ENCODE measurements around the gene PRKCE. TPM values are rescaled to one million over a fixed set of nuclear protein-coding genes. Genes with fewer than 3 reads are reported as not detected.

PRKCE gene
- total and polyA plus RNA-seq, 2 of the 8 experiments (the other 6 are each of a cell fraction or from before 2014, with no cell fraction given) = 0.54 to 2.1 TPM

- Histone ChIP-seq H2AFZ (ENCODE audit: low read length) (no peak overlapping the region), H3K23ac (ENCODE audit: insufficient read length) (no peak overlapping the region)
- WGBS, 2 experiments (ENCODE audit: extremely low coverage in 1 of 2, insufficient coverage in 1 of 2, insufficient read length in 1 of 2, insufficient replicate concordance in 2 of 2, low coverage in 1 of 2, low lambda C conversion rate in 2 of 2, missing lambda C conversion rate in 1 of 2) = 90% methylated on average over 6 of the region's 6 CpGs; no CpG with 5 or more reads in 1 of the 2 experiments
Observed at GRCh38 chr2:45707661-45708060, 56.2 kb downstream of the PRKCE start.

More at GRCh38 chr2:45707661-45708060, 56.2 kb downstream of the PRKCE start:
- Histone ChIP-seq H3K79me2 (ENCODE audit: control insufficient read depth in 1 of 2, insufficient read depth in 2 of 2, low read length in 2 of 2) (no peaks in the 10 kb centered on the region), H4K5ac (ENCODE audit: insufficient read length, low read depth, low read length) (no peak overlapping the region), H3K4me1 (replicated peaks in 1 of 4; ENCODE audit: control insufficient read depth in 3 of 4, insufficient read depth in 4 of 4, low read length in 3 of 4) (no peaks in the 10 kb centered on the region), H3K9me3 (ENCODE audit: insufficient read depth in 2 of 2, low read depth in 1 of 2, low read length in 1 of 2) (no peaks in the 10 kb centered on the region), H3K4me2 (ENCODE audit: insufficient read depth in 1 of 2, low read depth in 2 of 2, low read length in 2 of 2) (no peak overlapping the region), H3K27ac (ENCODE audit: low read depth, low read length) (no peak overlapping the region), H3K14ac (ENCODE audit: insufficient read length) (no peak overlapping the region), H4K91ac (replicated peaks; ENCODE audit: insufficient read length, low read length) (no peak overlapping the region), H2BK20ac (ENCODE audit: low read length) (no peak overlapping the region), H2BK15ac (ENCODE audit: low read length) (no peak overlapping the region), H3K27me3 (replicated peaks in 1 of 4; ENCODE audit: control insufficient read depth in 3 of 4, extremely low read depth in 1 of 4, insufficient read depth in 3 of 4, low read length in 3 of 4) (0 out of 7 replicates have a peak, but pooled peaks cover 0 to 2% (median 0%) of the 10 kb centered on the region in 4 experiments), H3K4ac (replicated peaks; ENCODE audit: insufficient read length, low read depth, low read length) (no peak overlapping the region), H3K79me1 (ENCODE audit: low read depth, low read length) (no peaks in the 10 kb centered on the region), H4K8ac (ENCODE audit: extremely low read depth, insufficient read depth, low read length) (no peak overlapping the region), H3K36me3 (ENCODE audit: control insufficient read depth in 2 of 4, insufficient read depth in 4 of 4, low read length in 3 of 4) (no peaks in the 10 kb centered on the region), H2BK5ac (ENCODE audit: low read depth, low read length) (no peak overlapping the region), H3K23me2 (ENCODE audit: low read depth, low read length) (no peaks in the 10 kb centered on the region), H3K56ac (replicated peaks; ENCODE audit: insufficient read length, low read depth, low read length) (no peak overlapping the region), H2AK5ac (ENCODE audit: low read depth, low read length) (no peak overlapping the region), H3K18ac (ENCODE audit: extremely low read depth, low read length) (no peak overlapping the region), H4K20me1 (replicated peaks in 1 of 2; ENCODE audit: control insufficient read depth in 1 of 2, insufficient read depth in 2 of 2, low read length in 2 of 2) (no peaks in the 10 kb centered on the region), H2BK120ac (replicated peaks; ENCODE audit: low read depth, low read length) (no peak overlapping the region), H3K9ac (replicated peaks in 1 of 4; ENCODE audit: extremely low read depth in 1 of 4, low read depth in 3 of 4, low read length in 3 of 4) (no peak overlapping the region), H3K4me3 (ENCODE audit: extremely low read depth in 1 of 4, insufficient read depth in 2 of 4, low read depth in 3 of 4, low read length in 4 of 4) (no peak overlapping the region), H2BK12ac (ENCODE audit: low read depth, low read length) (no peak overlapping the region)
- CTCF ChIA-PET (ENCODE audit: partially characterized antibody) = interaction anchor here (1.1 to 1.2 kb wide), 3 partner anchors 22 to 65 kb away, joined by 3 to 4 read pairs (median 3); no protein-coding TSS in a partner anchor
- TF ChIP-seq HDAC2 (IDR thresholded peaks at IDR 0.05; ENCODE audit: borderline replicate concordance in 1 of 2, low read depth in 2 of 2, low read length in 2 of 2) (no peak), TAF7 (optimal IDR thresholded peaks at IDR 0.05; ENCODE audit: borderline replicate concordance, low read depth, low read length) (no peak), RBBP5 (IDR thresholded peaks at IDR 0.05; ENCODE audit: borderline replicate concordance, low read depth, low read length) (no peak), EZH2 (IDR thresholded peaks at IDR 0.05; ENCODE audit: low read depth, low read length, severe bottlenecking) (no peak)
- no peak for FAIRE-seq
- no peak for DNase-seq (ENCODE audit: low read depth in 1 of 2, low spot score in 2 of 2)
- POLR2A ChIA-PET (ENCODE audit: partially characterized antibody) = no interaction called here
